GM10266 (cell line): ENCODE results near the gene WFS1.

Experiments used
- DNase-seq: peaks from one replicate; pipeline ENCODE4 v3.0.0; 2012; ENCODE audit errors: extremely low spot score
- CTCF ChIP-seq: IDR thresholded peaks from 2 replicates; pipeline ENCODE4 v1.5.1; 2012; ENCODE audit warnings: mild to moderate bottlenecking, low read depth; ENCODE audit not compliant: control insufficient read depth, insufficient read depth; ENCODE audit errors: missing control alignments

Gene WFS1

GRCh38 chr4:6308899-6309643, 39.4 kb downstream of the WFS1 start:
- no peak for DNase-seq
- no peak for TF ChIP-seq CTCF

- no peak for TF ChIP-seq CTCF
- no peak for DNase-seq
Observed at GRCh38 chr4:6309777-6310176, 40.1 kb downstream of the WFS1 start.

- no peak for DNase-seq
- TF ChIP-seq CTCF, result no peak
Observed at GRCh38 chr4:6313216-6313615, 43.6 kb downstream of the WFS1 start.

- DNase-seq, result no peak
- TF ChIP-seq CTCF, result no peak
Observed at GRCh38 chr4:6316461-6317003, 46.9 kb downstream of the WFS1 start.

GRCh38 chr4:6318206-6318605, 48.6 kb downstream of the WFS1 start:
- DNase-seq, result no peak
- no peak for TF ChIP-seq CTCF

GRCh38 chr4:6319530-6320150, 50.0 kb downstream of the WFS1 start:
- no peak for TF ChIP-seq CTCF
- no peak for DNase-seq

- DNase-seq, result no peak
- no peak for TF ChIP-seq CTCF
Observed at GRCh38 chr4:6320663-6321062, 51.0 kb downstream of the WFS1 start.
